ENCODE data around the gene LBH.

The LBH gene

GRCh38 chr2:30276455-30276911, 45.1 kb downstream of the LBH start:
- H2BK120ac ChIP-seq (ENCODE audit: low read depth, low read length), result no peak overlapping the region
- no peak overlapping the region for H3K9ac ChIP-seq (ENCODE audit: low read depth, low read length, poor library complexity)
- H3K9me3 ChIP-seq (replicated peaks in 1 of 2; ENCODE audit: control insufficient read depth in 2 of 2, insufficient read depth in 1 of 2, low read depth in 1 of 2, low read length in 2 of 2), result no peaks in the 10 kb centered on the region
- H3K27ac ChIP-seq (replicated peaks; ENCODE audit: low read length), result no peak overlapping the region
- no peak overlapping the region for H4K8ac ChIP-seq (ENCODE audit: low read depth, low read length)
- H3K79me1 ChIP-seq (ENCODE audit: low read depth, low read length), result no peaks in the 10 kb centered on the region
- H3K4me2 ChIP-seq (ENCODE audit: insufficient read depth, low read length, poor library complexity, severe bottlenecking), result no peak overlapping the region
- no peak overlapping the region for H2BK15ac ChIP-seq (ENCODE audit: low read length)
- DNase-seq (ENCODE audit: low spot score), result no peak
- H4K91ac ChIP-seq (ENCODE audit: low read depth, low read length, poor library complexity), result no peak overlapping the region
- no peak overlapping the region for H2AK5ac ChIP-seq (ENCODE audit: low read depth, low read length)
- H2BK12ac ChIP-seq (ENCODE audit: low read length), result no peak overlapping the region
- no peak overlapping the region for H3K23ac ChIP-seq (ENCODE audit: low read depth, low read length, poor library complexity)
- WGBS, 2 donors (ENCODE audit: extremely low coverage in 2 of 2, insufficient read length in 2 of 2, insufficient replicate concordance in 1 of 2), result no CpG with 5 or more reads among the region's 4 CpGs
- H3K4me3 ChIP-seq (ENCODE audit: low read length in 2 of 2), result no peak overlapping the region
- no peaks in the 10 kb centered on the region for H3K36me3 ChIP-seq (replicated peaks in 1 of 2; ENCODE audit: control insufficient read depth in 2 of 2, insufficient read depth in 2 of 2, low read length in 2 of 2)
- no peak overlapping the region for H2BK5ac ChIP-seq (ENCODE audit: low read length)
- no peaks in the 10 kb centered on the region for H3K27me3 ChIP-seq (ENCODE audit: control insufficient read depth in 3 of 3, insufficient read depth in 3 of 3, low read depth in 1 of 3, low read length in 3 of 3)
- H2AFZ ChIP-seq (ENCODE audit: low read length), result no peak overlapping the region
- H3K4ac ChIP-seq (ENCODE audit: low read length), result no peak overlapping the region
- H3K14ac ChIP-seq (ENCODE audit: low read length), result no peak overlapping the region
- H3K4me1 ChIP-seq (ENCODE audit: control insufficient read depth in 2 of 2, insufficient read depth in 1 of 2, low read depth in 1 of 2, low read length in 2 of 2), result peaks cover 0 to 8% of the 10 kb centered on the region in 2 donors
- no peak overlapping the region for H3K18ac ChIP-seq (ENCODE audit: low read length)

DNA sequence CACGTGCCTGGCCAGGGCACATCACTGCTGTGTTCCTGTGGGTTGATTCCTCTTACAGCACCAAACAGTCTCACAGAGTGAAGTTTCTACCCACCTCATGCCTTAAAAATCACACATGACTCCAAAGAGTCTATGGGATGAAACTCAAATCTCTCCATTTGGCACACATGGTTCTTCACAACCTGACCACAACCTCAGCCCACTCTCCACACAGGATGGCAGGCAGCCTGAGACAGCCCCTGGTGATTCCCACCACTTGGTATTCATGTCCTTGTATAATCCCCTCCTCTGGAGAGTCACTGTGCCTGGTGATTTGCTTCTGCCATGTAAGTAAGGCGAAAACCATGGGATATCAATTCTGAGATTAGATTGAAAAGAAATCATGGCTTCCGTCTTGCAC, 46.2 kb downstream of the LBH start:
- Histone ChIP-seq H3K4me2 (ENCODE audit: insufficient read depth, low read length, poor library complexity, severe bottlenecking) (no peak overlapping the region), H3K4me3 (ENCODE audit: low read length in 2 of 2) (no peak overlapping the region), H3K27ac (replicated peaks; ENCODE audit: low read length) (no peak overlapping the region), H2BK15ac (ENCODE audit: low read length) (peak overlapping the region; percentile 27), H3K4me1 (ENCODE audit: control insufficient read depth in 2 of 2, insufficient read depth in 1 of 2, low read depth in 1 of 2, low read length in 2 of 2) (peaks cover 0 to 8% of the 10 kb centered on the region in 2 donors), H3K36me3 (replicated peaks in 1 of 2; ENCODE audit: control insufficient read depth in 2 of 2, insufficient read depth in 2 of 2, low read length in 2 of 2) (no peaks in the 10 kb centered on the region), H3K9me3 (replicated peaks in 1 of 2; ENCODE audit: control insufficient read depth in 2 of 2, insufficient read depth in 1 of 2, low read depth in 1 of 2, low read length in 2 of 2) (no peaks in the 10 kb centered on the region), H4K8ac (ENCODE audit: low read depth, low read length) (no peak overlapping the region), H2BK5ac (ENCODE audit: low read length) (no peak overlapping the region), H2AFZ (ENCODE audit: low read length) (no peak overlapping the region), H2BK120ac (ENCODE audit: low read depth, low read length) (no peak overlapping the region), H3K79me1 (ENCODE audit: low read depth, low read length) (no peaks in the 10 kb centered on the region), H3K9ac (ENCODE audit: low read depth, low read length, poor library complexity) (no peak overlapping the region), H3K18ac (ENCODE audit: low read length) (no peak overlapping the region), H3K14ac (ENCODE audit: low read length) (no peak overlapping the region), H3K27me3 (ENCODE audit: control insufficient read depth in 3 of 3, insufficient read depth in 3 of 3, low read depth in 1 of 3, low read length in 3 of 3) (no peaks in the 10 kb centered on the region), H3K23ac (ENCODE audit: low read depth, low read length, poor library complexity) (no peak overlapping the region), H2AK5ac (ENCODE audit: low read depth, low read length) (no peak overlapping the region), H3K4ac (ENCODE audit: low read length) (no peak overlapping the region), H4K91ac (ENCODE audit: low read depth, low read length, poor library complexity) (no peak overlapping the region), H2BK12ac (ENCODE audit: low read length) (no peak overlapping the region)
- WGBS, 2 donors (ENCODE audit: extremely low coverage in 2 of 2, insufficient read length in 2 of 2, insufficient replicate concordance in 1 of 2), result no CpG with 5 or more reads among the region's 3 CpGs
- DNase-seq (ENCODE audit: low spot score), result no peak

DNA sequence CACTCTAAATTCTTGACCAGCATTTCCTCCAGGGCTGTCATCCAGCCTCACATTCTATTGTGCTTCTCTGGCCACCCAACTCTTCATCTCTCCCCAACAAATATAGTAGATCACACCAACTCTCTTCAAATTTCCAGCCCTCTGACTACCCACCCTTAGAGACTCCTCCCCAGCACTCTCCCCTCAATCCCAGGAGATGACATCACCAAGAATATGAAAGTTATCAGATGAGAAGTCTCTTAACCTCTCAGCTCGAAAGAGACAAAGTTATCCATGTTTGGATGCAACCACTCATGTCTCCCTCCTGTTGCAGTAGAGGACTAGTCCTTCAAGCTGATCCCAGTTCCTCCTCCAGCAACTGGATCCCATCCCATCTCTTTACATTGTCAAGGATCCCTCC, 47.1 kb downstream of the LBH start:
- Histone ChIP-seq H3K27ac (replicated peaks; ENCODE audit: low read length) (no peak overlapping the region), H3K4ac (ENCODE audit: low read length) (no peak overlapping the region), H3K9me3 (replicated peaks in 1 of 2; ENCODE audit: control insufficient read depth in 2 of 2, insufficient read depth in 1 of 2, low read depth in 1 of 2, low read length in 2 of 2) (no peaks in the 10 kb centered on the region), H3K4me1 (ENCODE audit: control insufficient read depth in 2 of 2, insufficient read depth in 1 of 2, low read depth in 1 of 2, low read length in 2 of 2) (peaks cover 0 to 1% of the 10 kb centered on the region in 2 donors), H3K9ac (ENCODE audit: low read depth, low read length, poor library complexity) (no peak overlapping the region), H2BK120ac (ENCODE audit: low read depth, low read length) (no peak overlapping the region), H2BK15ac (ENCODE audit: low read length) (no peak overlapping the region), H2BK5ac (ENCODE audit: low read length) (no peak overlapping the region), H4K8ac (ENCODE audit: low read depth, low read length) (no peak overlapping the region), H3K23ac (ENCODE audit: low read depth, low read length, poor library complexity) (no peak overlapping the region), H4K91ac (ENCODE audit: low read depth, low read length, poor library complexity) (no peak overlapping the region), H3K4me2 (ENCODE audit: insufficient read depth, low read length, poor library complexity, severe bottlenecking) (no peak overlapping the region), H2BK12ac (ENCODE audit: low read length) (no peak overlapping the region), H3K27me3 (ENCODE audit: control insufficient read depth in 3 of 3, insufficient read depth in 3 of 3, low read depth in 1 of 3, low read length in 3 of 3) (peaks cover 0 to under 1% (median 0%) of the 10 kb centered on the region in 3 experiments), H2AK5ac (ENCODE audit: low read depth, low read length) (no peak overlapping the region), H3K4me3 (ENCODE audit: low read length in 2 of 2) (no peak overlapping the region), H3K14ac (ENCODE audit: low read length) (no peak overlapping the region), H3K36me3 (replicated peaks in 1 of 2; ENCODE audit: control insufficient read depth in 2 of 2, insufficient read depth in 2 of 2, low read length in 2 of 2) (no peaks in the 10 kb centered on the region), H3K18ac (ENCODE audit: low read length) (no peak overlapping the region), H3K79me1 (ENCODE audit: low read depth, low read length) (no peaks in the 10 kb centered on the region), H2AFZ (ENCODE audit: low read length) (no peak overlapping the region)
- no peak for DNase-seq (ENCODE audit: low spot score)
- WGBS, 2 donors (ENCODE audit: extremely low coverage in 2 of 2, insufficient read length in 2 of 2, insufficient replicate concordance in 1 of 2), result no CpG with 5 or more reads among the region's 1 CpG

DNA sequence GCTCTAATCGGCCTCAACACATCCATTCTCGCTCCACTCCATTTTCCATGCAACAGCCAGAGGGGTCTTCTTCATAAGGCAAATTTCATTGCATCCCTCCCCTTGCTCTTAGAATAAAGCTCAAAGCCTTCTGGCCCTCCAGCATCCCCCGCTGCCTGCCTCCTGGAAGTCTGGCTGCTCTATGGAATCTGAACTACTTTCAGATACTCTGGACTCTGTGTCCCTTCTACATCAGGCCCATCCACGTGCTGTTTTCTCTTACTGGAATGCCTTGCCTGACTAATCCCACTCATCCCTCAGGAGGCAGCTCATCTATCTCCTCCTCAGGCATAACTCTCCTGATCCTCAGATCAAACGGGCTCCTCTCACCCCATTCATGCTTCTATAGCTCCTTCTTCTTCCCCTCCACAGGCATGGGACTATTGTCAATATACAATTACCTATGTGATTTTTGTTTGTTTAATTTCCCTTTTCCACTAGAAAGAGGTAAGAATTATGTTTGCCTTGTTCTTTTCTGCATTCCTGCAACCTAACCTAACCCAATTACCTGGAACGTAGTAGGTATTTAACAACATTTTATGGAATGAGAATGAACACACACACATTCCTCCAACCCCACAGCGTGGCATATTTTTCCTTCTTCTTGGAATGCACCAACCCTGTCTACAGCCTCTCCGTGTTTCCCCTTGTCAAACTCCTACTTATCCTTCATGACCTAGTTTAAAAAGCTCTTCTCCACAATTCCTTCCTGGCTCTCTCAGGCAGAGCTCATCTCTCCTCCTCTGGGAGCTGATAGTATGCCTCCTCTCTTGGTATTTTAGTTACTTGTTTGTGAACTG, 49.5 kb downstream of the LBH start:
- H3K4me2 ChIP-seq (ENCODE audit: insufficient read depth, low read length, poor library complexity, severe bottlenecking), result no peak overlapping the region
- no peak overlapping the region for H2AFZ ChIP-seq (ENCODE audit: low read length)
- H2BK15ac ChIP-seq (ENCODE audit: low read length), result no peak overlapping the region
- H2BK5ac ChIP-seq (ENCODE audit: low read length), result no peak overlapping the region
- peaks cover 5 to 7% of the 10 kb centered on the region in 2 donors for H3K4me1 ChIP-seq (ENCODE audit: control insufficient read depth in 2 of 2, insufficient read depth in 1 of 2, low read depth in 1 of 2, low read length in 2 of 2)
- DNase-seq (ENCODE audit: low spot score), result no peak
- H3K9ac ChIP-seq (ENCODE audit: low read depth, low read length, poor library complexity), result no peak overlapping the region
- no peak overlapping the region for H2AK5ac ChIP-seq (ENCODE audit: low read depth, low read length)
- no peak overlapping the region for H3K14ac ChIP-seq (ENCODE audit: low read length)
- no peak overlapping the region for H3K4me3 ChIP-seq (ENCODE audit: low read length in 2 of 2)
- H4K8ac ChIP-seq (ENCODE audit: low read depth, low read length), result no peak overlapping the region
- no peak overlapping the region for H3K18ac ChIP-seq (ENCODE audit: low read length)
- H3K23ac ChIP-seq (ENCODE audit: low read depth, low read length, poor library complexity), result no peak overlapping the region
- no CpG with 5 or more reads among the region's 8 CpGs for WGBS, 2 donors (ENCODE audit: extremely low coverage in 2 of 2, insufficient read length in 2 of 2, insufficient replicate concordance in 1 of 2)
- no peaks in the 10 kb centered on the region for H3K36me3 ChIP-seq (replicated peaks in 1 of 2; ENCODE audit: control insufficient read depth in 2 of 2, insufficient read depth in 2 of 2, low read length in 2 of 2)
- no peak overlapping the region for H3K27ac ChIP-seq (replicated peaks; ENCODE audit: low read length)
- H3K4ac ChIP-seq (ENCODE audit: low read length), result no peak overlapping the region
- no peaks in the 10 kb centered on the region for H3K79me1 ChIP-seq (ENCODE audit: low read depth, low read length)
- H3K27me3 ChIP-seq (ENCODE audit: control insufficient read depth in 3 of 3, insufficient read depth in 3 of 3, low read depth in 1 of 3, low read length in 3 of 3), result peaks cover 0 to 6% (median 0%) of the 10 kb centered on the region in 3 experiments
- H4K91ac ChIP-seq (ENCODE audit: low read depth, low read length, poor library complexity), result no peak overlapping the region
- H3K9me3 ChIP-seq (replicated peaks in 1 of 2; ENCODE audit: control insufficient read depth in 2 of 2, insufficient read depth in 1 of 2, low read depth in 1 of 2, low read length in 2 of 2), result no peaks in the 10 kb centered on the region
- H2BK120ac ChIP-seq (ENCODE audit: low read depth, low read length), result no peak overlapping the region
- no peak overlapping the region for H2BK12ac ChIP-seq (ENCODE audit: low read length)
